RPMI8226 (cell line): ENCODE results near the gene SETD2.
"Not testable (repeated sequence)": the region's sequence is repeated elsewhere in the genome, so short reads cannot be mapped to it uniquely, and the experiment has no call there.

Experiments
- DNase-seq: peaks from one replicate; pipeline ENCODE4 v3.0.0-alpha.2; 2015

Gene SETD2

GRCh38 chr3:47092090-47092489 is 71.8 kb downstream of the SETD2 start:
- no peak for DNase-seq

- DNase-seq: no peak
Observed at GRCh38 chr3:47089630-47090029, 74.3 kb downstream of the SETD2 start.

- no peak for DNase-seq
Observed at GRCh38 chr3:47086071-47086470, 77.8 kb downstream of the SETD2 start.

- no peak for DNase-seq
Observed at GRCh38 chr3:47083786-47084185, 80.1 kb downstream of the SETD2 start.

- no peak for DNase-seq
Observed at GRCh38 chr3:47082519-47082918, 81.4 kb downstream of the SETD2 start.

- no peak for DNase-seq
Observed at GRCh38 chr3:47079432-47079831, 84.5 kb downstream of the SETD2 start.

GRCh38 chr3:47073685-47074084 is 90.2 kb downstream of the SETD2 start:
- DNase-seq: no peak

- no peak for DNase-seq
Observed at GRCh38 chr3:47070770-47071169, 93.1 kb downstream of the SETD2 start.

GRCh38 chr3:47066259-47066658 is 97.7 kb downstream of the SETD2 start:
- not testable (repeated sequence) for DNase-seq

- no peak for DNase-seq
Observed at GRCh38 chr3:47065681-47066080, 98.2 kb downstream of the SETD2 start.

- no peak for DNase-seq
Observed at GRCh38 chr3:47065058-47065457, 98.9 kb downstream of the SETD2 start.

- no peak for DNase-seq
Observed at GRCh38 chr3:47057212-47057671, 106.7 kb downstream of the SETD2 start.

GRCh38 chr3:47056705-47057104 is 107.2 kb downstream of the SETD2 start:
- no peak for DNase-seq

- DNase-seq: no peak
Observed at GRCh38 chr3:47054412-47054811, 109.5 kb downstream of the SETD2 start.

GRCh38 chr3:47047673-47048072 is 116.2 kb downstream of the SETD2 start:
- DNase-seq: no peak

- no peak for DNase-seq
Observed at GRCh38 chr3:47047069-47047468, 116.8 kb downstream of the SETD2 start.

GRCh38 chr3:47042231-47042791 is 121.6 kb downstream of the SETD2 start:
- no peak for DNase-seq

GRCh38 chr3:47041114-47041513 is 122.8 kb downstream of the SETD2 start:
- no peak for DNase-seq

- not testable (repeated sequence) for DNase-seq
Observed at GRCh38 chr3:47037302-47037701, 126.6 kb downstream of the SETD2 start.

GRCh38 chr3:47036145-47036544 is 127.8 kb downstream of the SETD2 start:
- no peak for DNase-seq

GRCh38 chr3:47035645-47036044 is 128.3 kb downstream of the SETD2 start:
- DNase-seq: no peak

- DNase-seq: no peak
Observed at GRCh38 chr3:47034868-47035489, 128.9 kb downstream of the SETD2 start.

GRCh38 chr3:47031041-47031440 is 132.9 kb downstream of the SETD2 start:
- not testable (repeated sequence) for DNase-seq

- no peak for DNase-seq
Observed at GRCh38 chr3:47028667-47029066, 135.2 kb downstream of the SETD2 start.

GRCh38 chr3:47028146-47028545 is 135.8 kb downstream of the SETD2 start:
- no peak for DNase-seq
